Measurements from ENCODE around the gene OCA2.

OCA2 gene

GRCh38 chr15:28018291-28019044 is 80.6 kb downstream of the OCA2 start:
- Histone ChIP-seq H3F3A (ENCODE audit: insufficient read depth, low read length) (no peaks in the 10 kb centered on the region), H3K4me3 (ENCODE audit: low read depth, low read length, poor library complexity, severe bottlenecking) (no peak overlapping the region), H3K9ac (ENCODE audit: low read length) (no peak overlapping the region), H3K36me3 (ENCODE audit: insufficient read depth, low read length) (no peaks in the 10 kb centered on the region), H4K20me1 (ENCODE audit: insufficient read depth, low read length) (no peaks in the 10 kb centered on the region), H3K4me1 (ENCODE audit: insufficient read depth, low read length, severe bottlenecking) (peaks cover 4% of the 10 kb centered on the region), H3K9me2 (ENCODE audit: low read depth, low read length) (no peaks in the 10 kb centered on the region), H2AFZ (ENCODE audit: low read length) (no peak overlapping the region), H3K27ac (ENCODE audit: low read depth, low read length, poor library complexity, severe bottlenecking) (no peak overlapping the region), H3K27me3 (ENCODE audit: insufficient read depth, low read length) (peaks cover 4% of the 10 kb centered on the region; the same call in 1 of the 2 replicates), H3K4me2 (ENCODE audit: low read length) (no peak overlapping the region), H3K9me3 (ENCODE audit: low read length) (no peaks in the 10 kb centered on the region), H3K79me2 (ENCODE audit: insufficient read depth, low read length) (no peaks in the 10 kb centered on the region)
- TF ChIP-seq CTCF (IDR thresholded peaks at IDR 0.05; ENCODE audit: low read length) (no peak), EZH2 (IDR thresholded peaks at IDR 0.05; ENCODE audit: borderline replicate concordance, low read length) (no peak)

DNA sequence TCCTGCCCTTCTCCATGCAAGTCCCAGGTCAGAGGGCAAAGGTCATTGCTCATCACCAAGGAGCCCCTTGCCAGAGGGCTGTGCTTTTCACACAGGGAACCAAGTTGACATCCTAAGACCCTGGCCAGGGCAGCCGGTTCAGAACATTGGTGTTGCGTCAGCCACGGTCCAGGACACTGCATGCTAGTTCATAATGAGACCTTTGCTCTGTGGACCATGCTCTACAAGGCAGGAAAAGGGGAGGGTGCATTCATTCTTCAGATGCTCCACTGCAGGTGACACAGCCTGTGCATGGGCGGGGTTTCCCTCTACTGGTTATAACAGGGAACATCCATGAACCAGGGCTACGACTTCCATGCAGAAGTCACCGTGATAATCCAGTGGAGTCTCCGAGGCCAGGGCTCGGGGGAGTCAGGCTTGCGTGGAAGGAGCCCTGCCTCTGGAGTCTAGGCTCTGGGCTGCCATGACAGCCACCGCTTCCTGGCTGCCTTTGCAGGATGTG is 81.6 kb downstream of the OCA2 start:
- Histone ChIP-seq H3K27ac (ENCODE audit: low read depth, low read length, poor library complexity, severe bottlenecking) (no peak overlapping the region), H3K79me2 (ENCODE audit: insufficient read depth, low read length) (no peaks in the 10 kb centered on the region), H3K36me3 (ENCODE audit: insufficient read depth, low read length) (no peaks in the 10 kb centered on the region), H4K20me1 (ENCODE audit: insufficient read depth, low read length) (no peaks in the 10 kb centered on the region), H3K9ac (ENCODE audit: low read length) (no peak overlapping the region), H3K4me2 (ENCODE audit: low read length) (no peak overlapping the region), H3K27me3 (ENCODE audit: insufficient read depth, low read length) (peaks cover 4% of the 10 kb centered on the region; the same call in 1 of the 2 replicates), H3K9me3 (ENCODE audit: low read length) (no peaks in the 10 kb centered on the region), H2AFZ (ENCODE audit: low read length) (no peak overlapping the region), H3F3A (ENCODE audit: insufficient read depth, low read length) (no peaks in the 10 kb centered on the region), H3K4me1 (ENCODE audit: insufficient read depth, low read length, severe bottlenecking) (peaks cover 4% of the 10 kb centered on the region), H3K9me2 (ENCODE audit: low read depth, low read length) (no peaks in the 10 kb centered on the region), H3K4me3 (ENCODE audit: low read depth, low read length, poor library complexity, severe bottlenecking) (no peak overlapping the region)
- no peak for TF ChIP-seq EZH2 (IDR thresholded peaks at IDR 0.05; ENCODE audit: borderline replicate concordance, low read length)
- TF ChIP-seq CTCF (IDR thresholded peaks at IDR 0.05; ENCODE audit: low read length) = 0 out of 2 replicates have a peak, but pooled peaks have one; percentile 7

DNA sequence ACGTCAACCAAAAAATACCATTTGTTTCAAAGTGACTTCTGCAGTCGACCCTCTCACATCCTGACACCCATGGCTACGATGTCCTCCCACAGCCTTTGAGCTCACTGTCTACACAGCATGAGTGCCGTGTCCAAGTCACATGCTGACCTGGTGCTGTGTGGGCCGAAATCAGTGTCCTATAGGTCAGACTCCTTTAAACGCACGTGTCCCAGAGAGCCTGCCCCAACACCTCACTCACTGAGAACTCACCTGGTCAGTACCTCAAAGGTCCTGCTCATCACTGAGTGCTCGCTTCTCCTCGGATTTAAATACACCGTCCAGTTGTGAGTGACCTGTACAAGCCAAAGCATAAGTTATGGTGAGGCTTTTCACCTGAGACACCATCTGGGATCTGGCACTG is 83.3 kb downstream of the OCA2 start:
- no peak overlapping the region for H2AFZ ChIP-seq (ENCODE audit: low read length)

More for the DNA sequence above, 83.3 kb downstream of the OCA2 start:
- Histone ChIP-seq H3K4me3 (ENCODE audit: low read depth, low read length, poor library complexity, severe bottlenecking) (no peak overlapping the region), H3K36me3 (ENCODE audit: insufficient read depth, low read length) (no peaks in the 10 kb centered on the region), H3K79me2 (ENCODE audit: insufficient read depth, low read length) (no peaks in the 10 kb centered on the region), H3K4me2 (ENCODE audit: low read length) (no peak overlapping the region), H3K27me3 (ENCODE audit: insufficient read depth, low read length) (peaks cover 4% of the 10 kb centered on the region; the same call in 1 of the 2 replicates), H3K9ac (ENCODE audit: low read length) (no peak overlapping the region), H4K20me1 (ENCODE audit: insufficient read depth, low read length) (no peaks in the 10 kb centered on the region), H3K4me1 (ENCODE audit: insufficient read depth, low read length, severe bottlenecking) (no peaks in the 10 kb centered on the region), H3K27ac (ENCODE audit: low read depth, low read length, poor library complexity, severe bottlenecking) (no peak overlapping the region), H3K9me3 (ENCODE audit: low read length) (no peaks in the 10 kb centered on the region), H3F3A (ENCODE audit: insufficient read depth, low read length) (no peaks in the 10 kb centered on the region), H3K9me2 (ENCODE audit: low read depth, low read length) (no peaks in the 10 kb centered on the region)
- no peak for TF ChIP-seq EZH2 (IDR thresholded peaks at IDR 0.05; ENCODE audit: borderline replicate concordance, low read length)
- no peak for TF ChIP-seq CTCF (IDR thresholded peaks at IDR 0.05; ENCODE audit: low read length)
